A549 (cell line): ENCODE measurements around the gene NTF3. TPM values are rescaled to one million over a fixed set of nuclear protein-coding genes. Genes with fewer than 3 reads are reported as not detected.

Experiments used
- ATAC-seq, 2 experiments: fragments of 200-7000 bp in 1 of 2; fragments of >200 bp in 1 of 2; cut with Nextera tagmentation in 1 of 2; cut with Tn5 transposase in 1 of 2; 3 replicates each; pipeline versions ENCODE4 v1.8.0 to v1.9.1; 2018 to 2020; ENCODE audit warnings: mild to moderate bottlenecking in 1 of 2, moderate library complexity in 1 of 2
- CTCF ChIA-PET: fragments of 300-600 bp; sonication (Branson Sonifier 250); formaldehyde crosslinking; extraction: SDS; loops from one replicate; lab custom pipeline; 2021; ENCODE audit warnings: antibody characterized with exemption, inconsistent platforms; lab: Yijun Ruan, JAX
- POLR2A ChIA-PET: fragments of 350-600 bp; formaldehyde crosslinking; extraction: SDS; loops from one replicate; lab custom pipeline; 2021; ENCODE audit warnings: antibody characterized with exemption, inconsistent platforms; lab: Yijun Ruan, JAX
- DNase-seq, 2 experiments: peaks; one replicate each; pipeline versions ENCODE4 v3.0.0 to v3.0.0-alpha.2; 2011 to 2016; ENCODE audit warnings: low read depth in 1 of 2, low spot score in 1 of 2
- FAIRE-seq: peaks from 2 replicates; lab custom pipeline; 2011; peaks lifted over from hg19 to GRCh38; lab: Jason Lieb, UNC
- H3K27ac ChIP-seq, 2 experiments: fragments of >200 bp; sonication (Bioruptor Twin); formaldehyde crosslinking; 3 replicates each; pipeline ENCODE4 v1.5.1; 2016 to 2017
- H3K4me1 ChIP-seq: fragments of >200 bp; sonication (Bioruptor Twin); formaldehyde crosslinking; 3 replicates; pipeline ENCODE4 v1.6.1; 2016
- H3K4me2 ChIP-seq: fragments of >200 bp; sonication (Bioruptor Twin); formaldehyde crosslinking; 3 replicates; pipeline ENCODE4 v1.6.1; 2016
- H3K4me3 ChIP-seq: fragments of >200 bp; sonication (Bioruptor Twin); formaldehyde crosslinking; 3 replicates; pipeline ENCODE4 v1.5.1; 2016
- H3K9me3 ChIP-seq: fragments of >200 bp; sonication (Bioruptor Twin); formaldehyde crosslinking; 3 replicates; pipeline ENCODE4 v1.6.1; 2016
- BHLHE40 ChIP-seq: IDR thresholded peaks from 2 replicates; pipeline ENCODE4 v1.6.1; 2012; ENCODE audit warnings: low read depth, low read length, inconsistent platforms
- CBX2 ChIP-seq: fragments of 200-600 bp; sonication (generic); IDR thresholded peaks from 2 replicates; pipeline ENCODE4 v1.6.1; 2016; ENCODE audit warnings: low read depth, mild to moderate bottlenecking, borderline replicate concordance
- CBX8 ChIP-seq: fragments of 200-600 bp; sonication (generic); IDR thresholded peaks from 2 replicates; pipeline ENCODE4 v1.6.1; 2016
- CHD2 ChIP-seq: fragments of 150-350 bp; IDR thresholded peaks from 2 replicates; pipeline ENCODE4 v1.6.1; 2014; ENCODE audit warnings: low read length; ENCODE audit not compliant: partially characterized antibody
- CTCF ChIP-seq: fragments of >200 bp; sonication (Bioruptor Twin); formaldehyde crosslinking; IDR thresholded peaks from 3 replicates; pipeline ENCODE4 v1.5.1; 2016
- E2F6 ChIP-seq: IDR thresholded peaks from 2 replicates; pipeline ENCODE4 v1.6.1; 2012; ENCODE audit warnings: low read depth, borderline replicate concordance
- EHF ChIP-seq: fragments of 250-450 bp; sonication (Bioruptor Pico); IDR thresholded peaks from 2 replicates; pipeline ENCODE4 v1.5.0; 2020; ENCODE audit warnings: mild to moderate bottlenecking
- ESRRA ChIP-seq: fragments of 150-350 bp; IDR thresholded peaks from 2 replicates; pipeline ENCODE4 v1.6.1; 2014; ENCODE audit warnings: mild to moderate bottlenecking, low read length, borderline replicate concordance
- HES2 ChIP-seq: fragments of >200 bp; sonication (Bioruptor Twin); formaldehyde crosslinking; IDR thresholded peaks from 2 replicates; pipeline ENCODE4 v1.6.1; 2016
- HEYL ChIP-seq: fragments of 250-450 bp; sonication (Bioruptor Pico); IDR thresholded peaks from 2 replicates; pipeline ENCODE4 v1.8.0; 2021; ENCODE audit warnings: mild to moderate bottlenecking, moderate library complexity
- JUN ChIP-seq, 2 experiments: fragments of >200 bp; sonication (Bioruptor Twin); formaldehyde crosslinking; IDR thresholded peaks; 2 replicates in 1 of 2; 3 replicates in 1 of 2; pipeline ENCODE4 v1.6.1; 2016 to 2017
- JUNB ChIP-seq: fragments of >200 bp; sonication (Bioruptor Twin); formaldehyde crosslinking; IDR thresholded peaks from 2 replicates; pipeline ENCODE4 v1.6.1; 2016
- KDM1A ChIP-seq: fragments of 200-600 bp; sonication (generic); IDR thresholded peaks from 2 replicates; pipeline ENCODE4 v1.6.1; 2016; ENCODE audit warnings: low read depth, mild to moderate bottlenecking
- MAFK ChIP-seq: fragments of 450-650 bp; IDR thresholded peaks from 2 replicates; pipeline ENCODE4 v1.6.1; 2014; ENCODE audit not compliant: partially characterized antibody
- NFE2L2 ChIP-seq: fragments of 150-350 bp; conservative IDR thresholded peaks from 2 replicates; pipeline ENCODE4 v1.6.1; 2014; ENCODE audit warnings: low read length
- RARB ChIP-seq: fragments of 250-450 bp; sonication (Bioruptor Pico); IDR thresholded peaks from 2 replicates; pipeline ENCODE4 v1.8.0; 2021; ENCODE audit warnings: mild to moderate bottlenecking, moderate library complexity
- RNF2 ChIP-seq: fragments of 200-600 bp; sonication (generic); IDR thresholded peaks from 2 replicates; pipeline ENCODE4 v1.6.1; 2016; ENCODE audit warnings: low read depth, mild to moderate bottlenecking, antibody characterized with exemption, moderate library complexity, borderline replicate concordance
- SMC3 ChIP-seq: fragments of >200 bp; sonication (Bioruptor Twin); formaldehyde crosslinking; IDR thresholded peaks from 3 replicates; pipeline ENCODE4 v1.6.1; 2018; ENCODE audit warnings: inconsistent platforms
- ZFP36 ChIP-seq: fragments of 450-650 bp; IDR thresholded peaks from 2 replicates; pipeline ENCODE4 v1.6.1; 2014; ENCODE audit warnings: borderline replicate concordance; ENCODE audit not compliant: partially characterized antibody
- WGBS: methylation state at CpG from one replicate; pipeline ENCODE4 v1.1.6; 2017; ENCODE audit errors: missing lambda C conversion rate; 5-methylcytosine and 5-hydroxymethylcytosine counted together
- polyA plus RNA-seq, 4 experiments: library from polyadenylated mRNA; depleted of rRNA in 3 of 4; stranded (reverse); fragments of >200 nt; fragmentation: RNase III in 1 of 4; extraction: RNeasy Plus Mini Kit Qiagen cat#74134 plus additional on column Dnase treatment in 1 of 4; gene quantifications; 2 replicates in 3 of 4; 3 replicates in 1 of 4; pipeline ENCODE4 v1.2.3, GENCODE V29; 2011 to 2017
- TF ChIP-seq, protein P1 (sequence below): fragments of 150-350 bp; IDR thresholded peaks from 2 replicates; pipeline ENCODE4 v1.6.1; 2014; ENCODE audit warnings: low read depth, mild to moderate bottlenecking, low read length

NTF3 gene
- polyA plus RNA-seq, 2 of the 4 experiments (the other 2 are of a cell fraction) = not detected

DNA sequence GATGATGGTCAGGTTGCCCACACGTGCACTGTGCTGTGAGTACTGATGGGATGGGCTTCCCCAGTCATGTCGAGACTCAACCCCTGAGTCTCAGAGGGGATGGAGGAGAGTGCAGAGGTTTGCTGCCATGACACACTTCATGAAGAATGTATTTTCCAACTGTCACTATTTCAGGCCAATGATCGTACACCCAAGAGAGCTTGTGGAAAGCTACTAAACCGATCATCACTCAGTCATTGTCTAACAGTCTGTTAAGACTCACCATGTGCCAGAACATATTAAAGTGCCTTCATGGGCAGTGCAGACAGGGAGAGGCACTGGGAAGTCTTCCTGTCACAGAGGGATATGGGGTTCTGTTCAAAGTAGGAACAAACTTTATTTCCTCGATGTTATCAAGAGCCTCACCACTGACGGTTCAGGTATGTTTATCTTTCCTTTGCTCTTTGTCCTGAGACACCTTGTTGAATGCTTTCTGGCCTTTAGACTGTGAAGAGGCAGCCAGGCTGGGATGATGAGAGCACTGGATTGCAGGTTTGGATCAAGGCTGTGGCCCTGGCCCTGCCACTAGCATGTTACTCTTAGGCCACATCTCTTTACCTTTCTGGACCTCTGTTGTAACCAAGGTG, 41.6 kb upstream of the NTF3 start:
- ChIA-PET CTCF (no interaction called here), POLR2A (no interaction called here)
- Histone ChIP-seq H3K4me2 (no peak overlapping the region), H3K4me3 (no peak overlapping the region), H3K27ac (no peak overlapping the region), H3K9me3 (no peaks in the 10 kb centered on the region), H3K4me1 (no peaks in the 10 kb centered on the region)
- FAIRE-seq = no peak
- WGBS = 9% methylated on average over 6 of the region's 6 CpGs
- ATAC-seq = no peak
- TF ChIP-seq MAFK (no peak), JUNB (no peak), BHLHE40 (no peak), HES2 (no peak), RARB (no peak)
- TF ChIP-seq, protein P1, sequence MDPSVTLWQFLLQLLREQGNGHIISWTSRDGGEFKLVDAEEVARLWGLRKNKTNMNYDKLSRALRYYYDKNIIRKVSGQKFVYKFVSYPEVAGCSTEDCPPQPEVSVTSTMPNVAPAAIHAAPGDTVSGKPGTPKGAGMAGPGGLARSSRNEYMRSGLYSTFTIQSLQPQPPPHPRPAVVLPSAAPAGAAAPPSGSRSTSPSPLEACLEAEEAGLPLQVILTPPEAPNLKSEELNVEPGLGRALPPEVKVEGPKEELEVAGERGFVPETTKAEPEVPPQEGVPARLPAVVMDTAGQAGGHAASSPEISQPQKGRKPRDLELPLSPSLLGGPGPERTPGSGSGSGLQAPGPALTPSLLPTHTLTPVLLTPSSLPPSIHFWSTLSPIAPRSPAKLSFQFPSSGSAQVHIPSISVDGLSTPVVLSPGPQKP = no peak
- TF ChIP-seq, all 56 proteins: peak for 0
- no peak for DNase-seq

GRCh38 chr12:5391653-5392052, 40.3 kb upstream of the NTF3 start:
- no peak for TF ChIP-seq ESRRA
- no peak for TF ChIP-seq RNF2
- TF ChIP-seq HEYL (CRISPR knock-in tag) = no peak
- no peak for TF ChIP-seq SMC3
- no peak for TF ChIP-seq JUN (IDR thresholded peaks at IDR 0.05)
- no peak for TF ChIP-seq CHD2
- TF ChIP-seq EHF (CRISPR knock-in tag) = no peak
- TF ChIP-seq CBX2 = no peak
- DNase-seq (no peak), FAIRE-seq (no peak), ATAC-seq (no peak)
- 0% methylated on average over 2 of the region's 2 CpGs for WGBS
- H3K9me3 ChIP-seq = no peaks in the 10 kb centered on the region
- CTCF ChIA-PET = interaction anchor here (1.5 kb wide), 1 partner anchor 221 kb away, joined by 3 read pairs; no protein-coding TSS in a partner anchor
- no peak overlapping the region for H3K27ac ChIP-seq
- no peak overlapping the region for H3K4me2 ChIP-seq
- POLR2A ChIA-PET = no interaction called here
- H3K4me1 ChIP-seq = no peaks in the 10 kb centered on the region
- no peak overlapping the region for H3K4me3 ChIP-seq

DNA sequence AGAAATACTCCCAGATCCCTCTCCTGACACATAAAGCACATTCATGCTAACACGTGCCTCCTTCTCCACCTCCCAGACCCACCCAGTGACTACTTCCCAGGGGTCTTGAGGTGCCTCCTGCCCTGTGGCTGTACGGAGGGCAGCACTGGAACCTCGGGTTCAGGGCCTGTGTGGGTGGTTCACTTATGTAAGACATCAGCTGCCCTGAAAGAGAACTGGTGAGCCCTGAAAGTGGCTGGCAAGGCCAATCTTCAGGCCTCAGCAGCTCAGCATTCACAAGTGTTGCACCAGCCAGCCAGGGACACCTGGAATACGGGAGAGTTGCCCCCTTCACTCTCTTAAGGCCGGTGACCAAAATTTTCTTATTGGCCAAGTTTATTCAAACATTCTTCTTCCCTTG, 38.9 kb upstream of the NTF3 start:
- POLR2A ChIA-PET = no interaction called here
- TF ChIP-seq KDM1A = no peak
- TF ChIP-seq E2F6 = no peak
- TF ChIP-seq NFE2L2 = no peak
- WGBS = 4% methylated on average over 5 of the region's 5 CpGs
- H3K4me3 ChIP-seq = no peak overlapping the region
- no peaks in the 10 kb centered on the region for H3K4me1 ChIP-seq
- CTCF ChIA-PET = no interaction called here
- ATAC-seq (no peak), DNase-seq (no peak), FAIRE-seq (no peak)
- H3K27ac ChIP-seq = no peak overlapping the region
- no peak overlapping the region for H3K4me2 ChIP-seq
- H3K9me3 ChIP-seq = no peaks in the 10 kb centered on the region

GRCh38 chr12:5395443-5396271, 36.3 kb upstream of the NTF3 start:
- H3K4me2 ChIP-seq = no peak overlapping the region
- DNase-seq = no peak
- TF ChIP-seq CTCF = no peak
- no peak for TF ChIP-seq ZFP36
- no peak for TF ChIP-seq CBX8
- H3K4me3 ChIP-seq = no peak overlapping the region
- 9% methylated on average over 13 of the region's 13 CpGs for WGBS
- no peak overlapping the region for H3K27ac ChIP-seq
- H3K4me1 ChIP-seq = no peaks in the 10 kb centered on the region
- no peak for ATAC-seq
- ChIA-PET POLR2A (no interaction called here), CTCF (no interaction called here)
- FAIRE-seq = no peak
- H3K9me3 ChIP-seq = no peaks in the 10 kb centered on the region
